HG02852 (cell line): ENCODE results near the gene DKKL1.

ENCODE experiments used
- ATAC-seq: cut with Tn5 transposase; IDR thresholded peaks from one replicate; pipeline ENCODE4 v1.9.1; 2021; ENCODE audit warnings: mild to moderate bottlenecking, moderate library complexity; ENCODE audit not compliant: unreplicated experiment

Gene DKKL1

GRCh38 chr19:49418511-49418910, 54.8 kb downstream of the DKKL1 start:
- no peak for ATAC-seq

- no peak for ATAC-seq
Observed at GRCh38 chr19:49419173-49419572, 55.5 kb downstream of the DKKL1 start.

- no peak for ATAC-seq
Observed at GRCh38 chr19:49420227-49420626, 56.5 kb downstream of the DKKL1 start.

GRCh38 chr19:49421039-49421877, 57.6 kb downstream of the DKKL1 start:
- no peak for ATAC-seq

GRCh38 chr19:49421878-49422202, 58.2 kb downstream of the DKKL1 start:
- ATAC-seq, result no peak

- no peak for ATAC-seq
Observed at GRCh38 chr19:49422407-49423070, 58.9 kb downstream of the DKKL1 start.

GRCh38 chr19:49423071-49423984, 59.7 kb downstream of the DKKL1 start, which contains the start of gene PTH2:
PTH2 (minus strand) TSS chr19:49423441; CDS start chr19:49423339, 102 bp downstream.
- no peak for ATAC-seq

GRCh38 chr19:49423985-49424303, 60.3 kb downstream of the DKKL1 start:
- no peak for ATAC-seq
